ENCODE measurements around the gene STK32A.

The STK32A gene

GRCh38 chr5:147418613-147419012 lies 183.8 kb downstream of the STK32A start:
- no peak for DNase-seq (ENCODE audit: low read depth in 2 of 2)

- no peak for DNase-seq (ENCODE audit: low read depth in 2 of 2)
Measured at GRCh38 chr5:147426640-147427327, 192.0 kb downstream of the STK32A start.

GRCh38 chr5:147427521-147428401 lies 192.9 kb downstream of the STK32A start:
- no peak for DNase-seq (ENCODE audit: low read depth in 2 of 2)

- no peak for DNase-seq (ENCODE audit: low read depth in 2 of 2)
Measured at GRCh38 chr5:147430628-147431027, 195.8 kb downstream of the STK32A start.

- no peak for DNase-seq (ENCODE audit: low read depth in 2 of 2)
Measured at GRCh38 chr5:147431586-147431985, 196.8 kb downstream of the STK32A start.

GRCh38 chr5:147432323-147432722 lies 197.5 kb downstream of the STK32A start:
- no peak for DNase-seq (ENCODE audit: low read depth in 2 of 2)

- DNase-seq (ENCODE audit: low read depth in 2 of 2) = no peak
Measured at GRCh38 chr5:147434049-147434448, 199.2 kb downstream of the STK32A start.

- no peak for DNase-seq (ENCODE audit: low read depth in 2 of 2)
Measured at GRCh38 chr5:147436596-147436995, 201.8 kb downstream of the STK32A start.

GRCh38 chr5:147437161-147437596 lies 202.4 kb downstream of the STK32A start:
- no peak for DNase-seq (ENCODE audit: low read depth in 2 of 2)
